HUDEP-2 (cell line): Measurements from ENCODE around the gene C11orf24.
"Not testable (repeated sequence)": the region's sequence is repeated elsewhere in the genome, so short reads cannot be mapped to it uniquely, and the experiment has no call there.

Experiments used
- DNase-seq, 76 experiments: peaks; one replicate each; lab custom pipeline; 2025; ENCODE audit not compliant: unreplicated experiment in 76 of 76; lab: John Stamatoyannopoulos, UW

Gene C11orf24

DNA sequence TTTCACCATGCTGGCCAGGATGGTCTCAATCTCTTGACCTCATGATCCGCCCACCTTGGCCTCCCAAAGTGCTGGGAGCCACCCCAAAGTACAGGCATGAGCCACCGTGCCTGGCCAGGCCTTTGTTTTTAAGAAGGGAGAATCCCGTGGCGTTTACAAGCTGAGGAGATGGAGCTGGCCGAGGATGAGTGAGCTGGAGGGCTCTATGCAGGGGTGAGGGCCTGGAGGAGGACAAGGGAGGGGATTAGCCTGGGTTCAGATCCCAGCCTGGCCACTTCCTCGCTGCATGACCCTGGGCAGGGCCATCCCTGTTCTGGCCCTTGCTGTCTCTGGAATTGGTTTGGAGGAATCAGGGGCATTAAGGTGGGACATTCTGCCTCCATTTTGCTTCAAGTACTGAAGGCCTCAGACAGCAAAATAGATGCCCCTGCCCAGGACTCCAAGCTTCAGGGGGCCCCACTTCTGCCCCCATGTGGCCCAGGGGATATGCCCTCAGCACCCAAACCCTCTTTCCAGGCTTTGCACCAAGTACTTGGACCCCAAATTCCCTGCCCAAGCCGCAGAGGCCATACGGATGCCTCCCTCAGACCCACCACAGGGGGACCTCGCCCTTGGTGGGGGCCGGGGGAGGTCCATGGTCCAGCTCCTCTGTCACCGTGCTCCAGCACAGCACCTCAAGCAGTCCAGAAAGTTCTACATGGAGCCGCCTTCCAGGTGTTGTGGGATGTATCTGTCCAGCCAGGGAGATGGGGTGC lies 28.5 kb upstream of the C11orf24 start:
- no peak for DNase-seq

DNA sequence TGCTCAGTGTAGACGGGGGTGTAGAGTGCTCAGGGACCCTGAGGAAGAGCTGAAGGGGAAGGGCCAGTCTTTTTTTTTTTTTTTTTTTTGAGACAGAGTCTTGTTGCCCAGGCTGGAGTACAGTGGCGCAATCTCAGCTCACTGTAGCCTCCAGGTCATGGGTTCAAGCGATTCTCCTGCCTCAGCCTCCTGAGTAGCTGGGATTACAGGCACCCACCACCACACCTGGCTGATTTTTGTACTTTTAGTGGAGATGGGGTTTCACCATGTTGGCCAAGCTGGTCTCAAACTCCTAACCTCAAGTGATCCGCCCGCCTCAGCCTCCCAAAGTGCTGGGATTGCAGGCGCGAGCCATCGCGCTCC lies 27.7 kb upstream of the C11orf24 start:
- not testable (repeated sequence) for DNase-seq

DNA sequence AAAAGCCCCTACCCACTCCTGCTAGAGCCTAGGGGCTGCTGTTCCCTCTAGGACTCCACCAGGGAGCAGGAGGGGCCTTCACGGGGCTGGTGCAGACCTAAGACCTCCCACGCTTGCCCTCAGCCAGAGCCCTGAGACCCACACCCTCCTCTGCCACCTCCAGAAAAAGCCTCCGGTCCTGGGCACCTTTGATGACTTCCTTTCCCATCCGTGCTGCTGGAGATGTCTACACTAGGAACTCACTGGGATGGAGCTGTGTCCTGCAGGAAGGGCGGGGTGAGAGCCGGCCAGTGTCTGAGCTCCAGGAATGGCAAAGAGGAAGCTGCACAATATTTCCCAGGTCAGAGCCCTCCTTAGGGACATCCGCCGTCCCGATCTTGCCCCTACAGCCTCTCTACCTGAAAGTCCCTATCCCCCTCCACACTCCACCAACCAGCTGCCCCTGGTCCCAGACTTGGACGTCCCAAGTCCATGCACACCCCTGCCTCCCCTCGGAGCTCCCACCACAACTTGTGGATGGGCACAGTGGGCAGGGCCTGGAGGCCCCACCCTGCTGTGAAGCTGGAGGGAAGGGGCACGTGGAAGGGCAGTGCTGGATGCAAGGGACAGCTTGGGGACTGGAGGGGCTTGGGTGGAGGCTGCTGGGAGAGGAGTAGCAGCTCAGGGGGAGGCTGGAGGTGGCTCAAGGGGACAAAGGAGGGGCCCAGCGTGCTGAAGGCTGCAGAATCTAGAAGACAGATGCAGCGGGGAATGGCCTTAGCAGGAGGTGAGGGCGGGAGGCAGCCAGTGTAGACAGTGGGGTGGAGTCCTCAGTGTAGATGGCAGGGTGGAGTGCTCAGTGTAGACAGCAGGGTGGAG lies 27.1 kb upstream of the C11orf24 start:
- no peak for DNase-seq

DNA sequence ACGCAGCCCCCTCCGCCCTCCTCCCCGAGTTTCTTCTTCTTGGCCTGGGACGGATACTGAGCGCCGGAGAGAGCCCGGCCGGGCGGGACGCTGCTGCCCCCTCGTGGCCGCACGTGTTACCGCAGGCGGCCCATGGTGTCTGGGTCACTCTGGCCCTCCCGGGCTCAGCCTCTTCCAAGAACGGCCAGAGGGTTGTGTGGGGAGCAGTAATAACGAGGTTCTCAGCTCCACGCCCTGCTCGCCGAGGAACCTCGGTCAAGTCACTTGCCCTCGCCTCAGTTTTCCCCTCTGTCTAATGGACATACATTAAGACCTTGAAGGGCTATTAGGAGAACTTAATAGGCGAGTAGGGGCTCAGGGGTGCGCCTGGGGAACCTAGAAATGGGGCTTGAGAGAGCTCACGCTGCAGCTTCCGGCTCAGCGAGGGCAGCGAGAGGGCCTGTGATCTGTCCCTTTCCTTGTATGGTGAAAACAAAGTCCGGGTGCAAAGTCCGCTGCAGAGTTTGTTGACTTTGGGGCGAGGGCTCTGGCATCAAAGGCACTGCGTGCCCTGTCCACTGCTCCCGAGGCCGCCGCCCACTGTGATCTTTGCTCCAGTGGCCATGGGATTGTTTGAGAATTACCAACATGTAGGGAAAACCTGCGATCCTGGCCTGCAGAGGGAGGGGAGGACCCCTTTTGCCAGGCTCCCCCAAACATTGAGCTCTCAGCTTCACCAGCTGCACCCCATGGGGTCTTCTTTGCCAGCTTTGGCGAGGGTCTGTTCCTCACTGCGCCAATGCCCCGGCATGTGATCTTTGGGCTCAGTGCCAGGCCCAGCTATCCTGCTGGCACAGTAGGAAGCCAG lies 26.3 kb upstream of the C11orf24 start:
- peak in 64 of 76 experiments; percentile 16 to 81 (median 52) for DNase-seq

DNA sequence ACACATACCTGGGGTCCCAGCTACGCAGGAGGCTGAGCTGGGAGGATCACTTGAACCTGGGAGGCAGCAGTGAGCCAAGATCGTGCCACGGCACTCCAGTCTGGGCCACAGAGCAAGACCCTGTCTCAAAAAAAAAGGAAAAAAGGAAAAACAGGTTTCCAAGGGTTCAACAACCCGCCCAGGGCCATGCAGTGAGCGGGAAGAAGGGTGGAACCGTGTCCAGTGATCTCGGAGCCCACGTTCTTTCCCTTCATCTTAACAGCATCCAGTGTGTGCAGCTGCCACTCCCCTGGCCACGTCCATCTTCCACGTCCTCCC lies 25.7 kb upstream of the C11orf24 start:
- no peak for DNase-seq

DNA sequence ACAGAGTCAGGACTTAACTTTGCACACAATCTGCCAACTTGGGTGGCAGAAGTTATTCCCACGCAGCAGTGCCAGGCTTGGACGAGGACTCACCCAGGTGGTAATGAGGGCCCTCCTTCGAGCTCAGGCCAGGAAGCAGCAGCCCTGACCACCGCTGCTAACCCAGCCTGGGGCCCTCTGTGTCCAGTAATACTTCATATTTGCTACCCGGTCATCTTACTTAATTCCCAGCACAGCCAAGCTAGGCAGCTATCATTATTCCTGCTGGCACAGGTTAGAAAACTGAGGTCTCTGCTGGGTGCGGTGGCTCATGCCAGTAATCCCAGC lies 25.2 kb upstream of the C11orf24 start:
- no peak for DNase-seq

DNA sequence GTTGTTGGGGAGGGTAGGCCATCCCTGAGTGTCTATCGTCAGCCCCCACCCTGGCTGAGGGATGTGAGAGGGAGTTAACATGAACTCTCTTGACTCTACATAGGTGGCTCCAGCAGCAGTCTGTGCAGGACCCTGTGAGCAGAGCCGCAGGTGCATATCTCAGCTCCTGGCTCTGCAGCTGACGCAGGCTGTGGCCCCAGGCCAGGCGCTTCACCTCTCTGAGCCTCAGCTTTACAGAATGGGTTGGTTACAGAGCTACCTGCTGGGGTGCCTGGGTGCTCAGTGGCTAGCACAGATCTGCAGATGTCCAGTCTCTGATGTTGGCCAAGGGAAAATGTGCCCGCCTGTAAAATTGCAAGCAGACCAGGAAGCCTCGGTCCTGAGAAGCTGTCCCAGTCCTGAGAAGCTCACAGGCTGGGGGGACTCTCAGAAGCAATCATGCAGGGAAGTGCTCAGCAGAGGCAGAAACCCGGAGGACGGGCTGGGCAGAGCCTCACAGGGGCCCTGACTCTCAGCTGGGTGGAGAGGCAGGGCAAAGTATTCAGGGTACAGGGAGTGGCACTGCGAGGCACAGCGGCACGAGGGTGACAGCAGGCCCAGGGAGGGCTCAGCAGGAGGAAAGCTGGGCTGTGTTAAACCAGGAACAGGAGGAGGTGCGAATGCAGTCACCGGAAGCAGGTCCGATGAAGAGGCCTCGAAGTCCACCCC lies 24.7 kb upstream of the C11orf24 start:
- DNase-seq = no peak

DNA sequence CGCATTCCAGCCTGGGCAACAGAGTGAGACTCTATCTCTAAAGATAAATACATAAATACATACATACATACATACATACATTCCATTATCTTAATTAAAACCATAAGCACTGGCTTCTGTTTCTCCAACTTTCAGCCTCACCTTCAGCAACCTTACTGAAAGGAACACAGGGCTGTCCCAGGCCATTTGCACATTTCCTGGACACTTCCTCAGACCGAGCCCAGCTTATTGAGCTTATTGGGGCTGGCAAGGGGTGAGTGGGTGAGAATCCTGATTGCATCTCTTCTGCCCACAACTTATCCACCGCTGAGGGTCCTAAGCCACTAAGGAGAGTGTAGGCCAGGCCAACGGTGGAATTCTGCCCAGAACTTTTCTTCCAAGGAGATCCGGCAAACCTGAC lies 24.2 kb upstream of the C11orf24 start:
- no peak for DNase-seq

DNA sequence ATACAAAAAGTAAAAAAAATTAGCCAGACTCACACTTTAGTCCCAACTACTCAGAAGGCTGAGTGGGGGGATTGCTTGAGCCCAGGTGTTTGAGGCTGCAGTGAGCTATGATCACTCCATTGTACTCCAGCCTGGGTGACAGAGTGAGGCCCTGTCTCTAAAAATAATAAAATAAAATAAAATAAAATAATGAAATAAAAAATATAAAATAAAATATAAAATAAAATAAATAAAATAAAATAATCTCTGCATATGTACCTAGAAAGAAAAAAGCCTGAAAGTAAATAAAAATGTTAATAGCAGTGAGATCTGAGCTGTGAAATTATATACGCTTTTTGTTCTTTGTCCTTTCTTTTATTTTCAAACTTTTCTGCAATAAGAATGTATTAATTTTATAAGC lies 23.5 kb upstream of the C11orf24 start:
- DNase-seq = no peak

DNA sequence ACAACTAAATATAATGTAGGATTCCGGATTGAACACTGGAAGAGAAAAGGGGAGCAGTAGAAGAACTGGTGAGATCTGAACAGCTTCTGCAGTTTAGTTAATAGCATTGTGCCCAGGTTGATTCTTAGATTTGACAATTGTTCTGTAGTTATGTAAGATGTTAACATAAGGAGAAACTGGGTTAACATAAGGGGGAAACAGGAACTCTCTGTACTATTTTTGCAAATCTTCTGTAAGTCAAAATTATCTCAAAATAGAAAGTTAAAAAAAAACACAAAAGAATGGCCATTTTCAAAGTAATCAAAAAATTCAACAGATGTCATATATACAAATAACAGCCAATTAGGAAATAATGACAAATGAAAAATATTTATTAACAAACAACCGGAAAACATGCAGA lies 21.9 kb upstream of the C11orf24 start:
- no peak for DNase-seq

DNA sequence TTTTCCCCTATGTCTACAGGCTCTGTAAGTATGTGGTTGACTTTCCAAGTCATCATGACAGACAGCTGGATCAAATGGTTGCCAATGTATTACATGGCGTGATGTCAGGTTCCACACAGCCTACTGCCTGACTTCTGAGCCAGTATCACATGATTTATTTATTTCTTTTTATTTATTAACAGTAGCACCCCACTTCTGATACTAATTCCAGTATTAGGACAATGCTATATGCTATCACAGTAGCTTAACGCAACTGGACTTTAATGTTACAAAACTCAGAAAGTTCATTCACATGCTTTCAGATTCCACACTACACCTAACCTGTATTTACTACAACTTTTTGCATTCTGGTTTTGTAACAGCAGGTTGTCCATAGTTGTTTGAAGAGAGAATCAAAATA lies 17.7 kb upstream of the C11orf24 start:
- DNase-seq = no peak

DNA sequence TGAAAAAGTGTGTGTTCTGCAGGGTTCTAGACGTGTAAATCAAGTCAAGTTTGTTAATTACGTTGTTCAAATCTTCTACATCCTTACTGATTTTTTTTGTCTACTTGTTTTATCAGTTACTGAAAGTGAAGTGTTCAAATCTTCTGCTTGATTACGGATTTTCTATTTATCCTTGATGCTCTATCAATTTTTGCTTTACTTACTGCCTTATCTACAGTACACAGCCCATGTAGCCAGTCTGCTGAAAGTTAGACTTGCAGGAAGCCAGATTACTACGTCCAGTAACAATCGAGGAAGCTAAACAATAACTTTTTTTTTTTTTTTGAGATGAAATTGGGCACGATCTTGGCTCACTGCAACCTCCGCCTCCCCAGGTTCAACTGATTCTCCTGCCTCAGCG lies 15.6 kb upstream of the C11orf24 start:
- DNase-seq = peak in 21 of 76 experiments; percentile 2 to 62 (median 26)

DNA sequence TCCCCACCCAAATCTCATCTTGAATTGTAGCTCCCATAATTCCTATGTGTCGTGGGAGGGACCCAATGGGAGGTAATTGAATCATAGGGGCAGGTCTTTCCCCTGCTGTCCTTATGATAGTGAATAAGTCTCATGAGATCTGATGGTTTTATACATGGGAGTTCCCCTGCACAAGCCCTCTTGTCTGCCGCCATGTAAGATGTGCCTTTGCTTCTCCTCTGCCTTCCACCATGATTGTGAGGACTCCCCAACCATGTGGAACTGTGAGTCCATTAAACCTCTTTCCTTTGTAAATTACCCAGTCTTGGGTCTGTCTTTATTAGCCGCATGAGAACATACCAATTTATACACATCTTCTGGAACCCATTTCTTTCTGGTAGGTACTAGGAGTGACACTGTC lies 12.8 kb upstream of the C11orf24 start:
- not testable (repeated sequence) for DNase-seq

DNA sequence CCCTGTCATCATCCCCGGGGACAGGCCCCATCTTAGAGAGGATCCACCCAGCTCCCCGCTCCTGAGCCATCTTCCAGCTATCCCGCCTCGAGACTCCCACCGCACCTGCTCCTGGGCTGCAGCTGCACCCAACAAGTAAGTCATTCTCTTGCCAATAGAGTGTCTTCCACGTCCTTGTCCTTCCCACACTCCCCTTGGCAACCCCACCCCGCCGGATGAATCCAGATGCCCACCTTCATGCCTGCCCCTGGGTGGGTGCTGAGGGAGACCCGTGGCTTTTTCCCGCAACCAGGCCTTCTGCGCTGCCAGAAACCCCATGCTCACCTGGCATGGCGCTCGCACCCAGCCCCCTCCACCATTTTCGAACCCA lies 11.1 kb upstream of the C11orf24 start:
- DNase-seq = no peak

DNA sequence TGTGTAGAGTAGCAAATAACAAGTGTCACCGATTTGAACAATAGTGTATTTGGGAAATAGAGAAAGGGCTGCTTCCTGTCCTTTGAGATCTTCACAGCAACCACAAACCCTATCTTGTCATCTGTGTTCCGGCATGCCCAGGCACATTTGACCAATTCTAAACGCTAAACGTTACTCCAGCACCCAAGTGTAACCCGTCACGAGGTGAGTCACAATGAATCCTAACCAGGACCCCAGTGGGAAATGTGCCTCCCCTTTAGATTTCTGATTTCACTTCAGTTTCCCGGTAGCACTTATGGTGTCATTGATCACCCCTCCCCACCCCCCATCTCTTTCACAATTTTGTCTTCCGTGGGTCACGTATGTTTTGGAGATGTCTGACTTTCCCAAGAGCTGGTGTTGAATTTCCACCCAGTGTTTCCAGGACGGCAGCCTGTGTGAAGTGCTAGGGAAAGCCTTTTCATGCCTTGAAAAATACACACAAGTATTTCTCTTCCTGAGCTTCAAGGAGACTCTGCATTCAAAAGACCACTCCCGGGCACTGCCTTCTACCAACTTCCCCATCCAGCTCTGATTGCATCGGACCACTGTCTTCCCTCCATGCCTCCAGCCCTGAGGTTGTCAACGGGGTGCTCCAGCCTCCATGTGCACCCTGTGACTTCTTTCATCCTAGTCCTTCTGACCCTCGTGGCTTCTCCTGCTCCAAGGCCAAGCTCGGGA lies 10.5 kb upstream of the C11orf24 start:
- DNase-seq = peak in 13 of 76 experiments; percentile 2 to 40 (median 22)

DNA sequence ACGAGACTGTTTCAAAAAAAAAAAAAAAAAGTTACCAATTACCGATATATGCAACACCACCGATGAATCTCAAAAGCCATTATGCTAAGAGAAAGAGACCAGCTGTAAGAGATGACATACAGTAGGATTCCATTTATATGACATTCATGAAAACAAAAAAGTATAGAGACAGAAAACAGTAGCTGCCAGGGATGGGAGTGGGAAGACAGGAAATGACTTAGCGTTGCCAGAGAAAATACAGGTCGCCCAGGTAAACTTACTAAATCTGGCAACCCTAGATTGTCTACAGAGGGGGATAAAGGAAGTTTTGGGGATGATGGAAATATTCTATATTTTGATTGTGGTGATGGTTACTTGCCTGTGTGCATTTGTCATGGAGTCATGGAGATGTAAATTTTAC lies 7.9 kb upstream of the C11orf24 start:
- no peak for DNase-seq

DNA sequence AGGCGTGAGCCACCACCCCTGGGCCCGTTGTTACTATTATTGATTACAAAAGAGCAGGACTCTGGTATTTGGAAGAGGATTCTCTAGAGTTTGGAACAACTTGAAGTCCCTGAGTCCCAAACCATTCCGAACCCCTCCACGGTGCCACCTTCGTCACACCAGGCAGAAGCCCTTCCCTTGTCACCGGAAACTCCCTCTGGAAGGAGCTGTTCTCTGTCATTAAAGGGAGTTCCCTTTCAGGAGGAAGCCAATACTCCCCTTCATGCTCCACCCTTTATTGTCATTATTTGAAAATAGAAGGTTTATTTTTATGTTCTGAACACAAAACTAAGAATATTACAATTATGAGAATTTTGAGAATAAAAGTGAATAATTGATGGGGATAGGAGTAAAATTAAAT lies 5.1 kb upstream of the C11orf24 start:
- DNase-seq = no peak

DNA sequence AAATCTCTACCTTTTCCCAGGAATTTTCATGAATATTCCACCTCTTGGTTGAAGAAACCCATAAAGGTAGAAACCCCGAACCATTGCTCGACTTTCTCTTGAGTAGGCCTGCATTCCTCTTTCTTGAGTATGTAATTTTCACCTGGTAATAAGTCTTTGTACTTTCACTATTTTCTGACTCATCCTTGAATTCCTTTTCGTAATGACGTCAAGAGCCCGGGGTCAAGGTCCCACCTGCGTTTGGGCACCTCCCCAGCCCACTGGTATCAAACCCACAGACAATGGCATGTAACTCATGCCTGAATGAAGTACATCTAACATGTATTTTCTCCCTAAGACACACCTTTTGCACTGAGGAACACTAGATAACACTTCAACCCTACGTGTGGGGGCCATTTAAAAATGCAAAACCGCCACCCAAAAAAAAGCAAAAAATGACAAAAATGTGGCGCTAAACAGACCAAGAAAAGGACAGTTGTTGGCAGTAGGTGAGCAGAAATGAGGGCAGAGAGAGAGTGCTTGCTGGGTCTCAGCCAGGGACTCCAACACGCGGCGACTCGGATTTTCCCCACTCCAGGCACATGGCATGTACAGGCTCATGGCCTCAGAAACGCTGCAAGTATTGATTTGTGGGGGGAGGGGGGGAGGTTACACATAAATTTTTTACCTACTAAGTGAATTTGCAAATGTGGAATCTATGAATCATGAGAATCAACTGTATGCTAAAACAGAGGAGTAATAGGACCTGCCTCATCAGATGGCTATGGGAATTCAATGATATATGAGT lies 4.1 kb upstream of the C11orf24 start:
- DNase-seq = no peak

DNA sequence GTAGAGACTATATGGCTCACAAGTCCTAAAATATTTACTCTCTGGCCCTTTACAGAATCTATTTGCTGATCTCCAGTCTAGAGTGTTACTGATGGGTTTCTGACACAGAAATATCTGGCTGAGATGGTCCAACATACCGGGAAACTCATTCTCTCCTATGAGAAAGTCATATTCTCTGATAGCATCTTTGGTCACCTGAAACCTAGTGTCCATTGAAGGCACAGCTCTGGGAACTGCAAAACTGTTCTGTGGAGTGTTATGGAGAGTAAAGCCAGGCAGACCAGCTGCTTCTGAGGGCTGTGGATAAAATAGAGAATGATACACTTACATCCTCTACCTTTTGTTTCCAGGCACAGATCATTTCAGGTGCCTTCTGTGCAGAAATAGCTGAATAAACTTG lies 2.5 kb upstream of the C11orf24 start:
- DNase-seq = no peak
